ENCODE measurements around the gene FLYWCH1. TPM values are rescaled to one million over a fixed set of nuclear protein-coding genes. Genes with fewer than 3 reads are reported as not detected.
"Not testable (repeated sequence)": the region's sequence is repeated elsewhere in the genome, so short reads cannot be mapped to it uniquely, and the experiment has no call there.

Gene FLYWCH1
- total RNA-seq, 1 donor from 2014 or later: 32.5 TPM

DNA sequence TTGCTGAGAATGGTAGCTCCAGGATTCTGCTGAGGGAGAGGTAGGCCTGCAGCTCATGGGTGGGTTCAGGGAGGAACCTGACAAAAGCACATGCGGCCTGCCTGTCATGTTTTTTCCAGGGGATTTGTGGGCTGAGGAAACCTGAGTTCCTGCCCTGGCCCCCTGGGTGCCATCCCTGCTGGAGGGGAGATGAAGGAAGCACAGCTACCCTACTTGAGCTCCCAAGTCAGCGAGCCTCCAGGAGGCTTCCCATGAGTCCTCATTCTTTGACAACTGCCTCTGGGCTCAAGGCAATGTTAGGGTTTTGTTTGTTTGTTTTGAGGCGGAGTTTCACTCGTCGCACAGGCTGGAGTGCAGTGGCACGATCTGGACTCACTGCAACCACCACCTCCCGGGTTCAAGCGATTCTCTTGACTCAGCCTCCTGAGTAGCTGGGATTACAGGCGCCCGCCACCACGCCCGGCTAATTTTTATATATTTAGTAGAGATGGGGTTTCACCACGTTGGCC lies 12.1 kb upstream of the FLYWCH1 start:
- no peak for DNase-seq (ENCODE audit: low read depth, low spot score)

DNA sequence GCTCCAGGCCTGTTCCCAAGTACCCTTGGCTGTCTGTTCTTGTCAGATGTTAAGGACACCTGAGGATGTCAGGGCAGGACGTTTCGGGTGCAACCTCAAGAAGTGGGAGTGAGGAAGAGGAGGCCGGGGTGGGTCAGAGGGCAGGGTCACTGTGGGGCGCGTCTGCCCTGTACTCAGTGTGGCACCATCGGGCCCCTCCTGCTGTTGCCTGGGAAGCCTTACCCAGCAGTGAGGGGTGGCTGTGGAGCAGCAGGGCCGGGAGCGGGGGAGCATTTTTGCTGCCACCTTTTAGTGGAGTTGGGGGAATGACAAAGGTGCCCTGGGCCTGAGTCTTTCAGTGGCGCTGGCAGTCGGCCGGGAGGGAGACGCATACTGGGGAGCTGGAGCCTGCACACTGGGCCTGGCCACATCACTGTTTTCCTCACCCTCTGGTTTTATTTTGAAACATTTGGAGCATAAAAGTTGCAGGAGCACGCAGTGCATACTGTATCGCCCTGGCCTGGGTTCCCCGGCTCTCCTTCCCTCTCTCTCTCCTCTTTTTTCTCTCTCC lies 11.1 kb upstream of the FLYWCH1 start:
- DNase-seq (ENCODE audit: low read depth, low spot score): no peak

DNA sequence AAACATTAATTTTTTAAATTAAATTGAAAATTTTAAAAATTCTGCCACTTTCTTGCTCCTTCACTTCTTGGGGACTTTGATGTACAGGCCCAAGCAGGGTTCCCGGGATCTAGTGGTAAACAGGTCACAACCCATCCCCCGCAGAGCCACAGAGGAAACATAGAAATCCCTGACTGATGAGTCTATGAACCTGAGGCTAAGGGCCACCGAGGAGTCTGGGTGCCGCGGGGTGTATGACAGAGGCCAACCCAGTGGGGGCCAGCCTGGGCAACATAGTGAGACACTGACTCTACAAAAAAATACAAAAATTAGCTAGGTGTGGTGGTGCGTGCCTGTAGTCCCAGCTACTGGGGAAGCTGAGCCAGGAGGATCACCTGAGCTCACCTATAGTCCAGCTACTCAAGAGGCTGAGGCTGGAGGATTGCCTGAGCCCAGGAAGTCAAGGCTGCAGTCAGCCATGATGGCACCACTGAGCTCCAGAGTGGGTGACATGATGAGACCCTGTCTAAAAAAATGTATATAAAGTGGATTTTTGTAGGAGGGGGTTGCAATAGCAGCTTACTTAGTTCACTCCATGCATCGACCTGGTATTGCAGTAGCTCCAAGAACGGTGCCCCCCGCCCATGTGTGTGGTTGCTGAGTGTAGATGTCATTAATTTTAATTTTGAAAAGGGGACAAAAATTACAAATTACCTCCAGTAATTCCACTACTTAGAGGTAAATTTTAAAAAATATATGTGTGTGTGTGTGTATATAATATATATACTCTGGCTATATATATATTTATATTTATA lies 9.2 kb upstream of the FLYWCH1 start:
- DNase-seq (ENCODE audit: low read depth, low spot score): no peak

DNA sequence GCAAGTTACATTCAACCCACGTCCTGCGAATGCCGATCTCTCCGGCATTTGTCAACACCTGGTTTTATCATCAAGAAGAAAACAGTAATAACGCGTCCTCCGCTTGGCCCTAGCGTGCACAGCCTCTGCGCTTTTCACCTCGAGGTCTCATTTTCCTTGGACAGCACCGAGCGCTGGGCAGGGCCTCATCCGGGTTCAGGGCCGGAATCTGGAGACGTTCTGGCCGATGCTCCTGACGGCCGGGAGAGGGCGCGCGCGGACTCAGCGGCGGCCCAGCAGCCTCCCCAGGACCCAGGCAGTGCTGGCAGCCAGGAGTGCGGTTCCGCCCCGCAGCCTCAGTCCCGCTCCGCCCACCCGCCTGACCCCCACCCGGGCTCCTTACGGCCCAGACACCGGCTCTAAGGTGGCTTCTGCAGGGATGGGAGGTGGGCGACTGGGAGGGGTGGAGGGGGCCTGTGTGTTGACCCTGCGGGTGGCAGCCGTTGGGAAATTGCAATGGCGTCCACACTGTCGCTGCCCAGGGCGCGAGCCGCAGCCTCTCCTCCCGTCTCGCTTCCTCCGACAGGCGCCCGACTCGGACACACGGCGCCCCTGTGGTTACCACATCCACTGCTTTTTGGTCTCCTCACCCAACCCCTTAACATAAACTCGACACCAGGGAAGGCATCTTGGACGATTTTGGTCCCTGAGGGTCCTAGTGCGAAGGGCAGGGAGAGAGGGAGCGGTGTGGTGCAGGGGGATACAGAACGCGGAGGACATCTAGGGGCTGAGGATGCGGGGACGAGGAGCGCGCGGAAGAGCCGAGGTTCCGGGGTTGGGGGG lies 7.4 kb upstream of the FLYWCH1 start:
- DNase-seq (ENCODE audit: low read depth, low spot score): peak; percentile 40

DNA sequence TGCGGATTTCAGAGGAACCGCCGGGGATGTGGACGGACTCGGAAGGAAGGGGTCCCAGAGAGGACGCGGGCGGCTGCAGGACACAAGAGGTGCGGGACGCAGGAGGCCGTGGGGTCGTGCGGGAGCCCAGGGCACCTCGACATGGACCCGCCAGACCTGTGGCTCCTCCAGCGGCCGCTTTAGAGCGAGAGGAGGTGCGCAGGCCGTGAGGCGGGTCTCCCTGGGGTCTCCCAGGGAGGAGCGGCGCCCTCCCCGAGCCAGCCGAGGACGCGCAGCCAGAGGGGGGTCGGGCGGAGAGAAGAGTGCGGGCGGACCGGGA lies 6.8 kb upstream of the FLYWCH1 start:
- no peak for DNase-seq (ENCODE audit: low read depth, low spot score)

DNA sequence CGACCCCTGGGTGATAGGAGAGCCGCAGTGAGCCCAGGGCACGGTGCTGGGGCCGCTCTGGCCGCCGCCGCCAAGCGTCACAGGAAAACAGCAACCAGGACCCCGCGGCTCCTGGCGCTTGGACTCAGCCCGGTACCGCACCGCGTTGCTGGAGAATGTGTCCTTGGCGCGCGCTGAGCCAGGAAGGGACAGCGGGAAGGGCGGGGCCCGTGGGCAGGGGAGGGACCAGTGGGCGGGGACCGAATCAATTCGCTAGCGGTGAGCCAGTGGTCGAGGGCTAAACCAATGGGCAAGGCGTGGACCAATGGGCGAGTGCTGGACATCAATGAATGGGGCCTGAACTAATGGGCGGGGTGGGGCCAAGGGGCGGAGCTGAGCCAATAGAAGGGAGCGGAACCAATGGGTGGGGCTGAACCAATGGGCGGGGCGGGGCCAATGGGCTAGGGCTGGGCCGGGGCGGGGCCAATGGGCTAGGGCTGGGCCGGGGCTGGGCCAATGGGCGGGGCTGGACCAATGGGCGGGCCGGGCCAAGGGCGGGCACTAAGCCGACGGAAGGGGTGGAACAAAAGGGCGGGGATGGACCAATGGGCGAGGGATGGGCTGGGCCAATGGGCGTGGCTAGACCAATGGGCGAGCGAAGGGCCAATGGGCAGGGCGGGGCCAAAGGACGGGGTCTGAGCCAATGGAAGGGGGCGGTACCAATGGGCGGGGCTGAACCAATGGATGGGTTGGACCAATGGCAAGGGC lies 6.3 kb upstream of the FLYWCH1 start:
- DNase-seq (ENCODE audit: low read depth, low spot score): peak; percentile 98

DNA sequence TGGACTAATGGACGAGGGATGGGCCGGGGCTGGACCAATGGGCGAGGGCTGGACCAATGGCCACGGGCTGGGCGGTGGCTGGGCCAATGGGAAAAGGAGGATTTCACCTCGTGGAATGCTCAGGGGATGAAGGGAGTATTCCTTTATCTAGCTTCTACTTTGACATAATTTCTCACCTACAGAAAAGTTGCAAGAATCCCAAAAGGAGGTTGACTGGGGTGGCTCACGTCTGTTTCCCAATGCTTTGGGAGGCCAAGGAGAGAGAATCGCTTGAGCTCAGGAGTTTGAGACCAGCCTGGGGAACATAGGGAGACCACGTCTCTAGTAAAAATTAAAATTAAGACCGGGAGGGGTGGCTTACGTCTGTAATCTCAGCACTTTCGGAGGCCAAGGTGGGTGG lies 5.7 kb upstream of the FLYWCH1 start:
- DNase-seq (ENCODE audit: low read depth, low spot score): no peak

DNA sequence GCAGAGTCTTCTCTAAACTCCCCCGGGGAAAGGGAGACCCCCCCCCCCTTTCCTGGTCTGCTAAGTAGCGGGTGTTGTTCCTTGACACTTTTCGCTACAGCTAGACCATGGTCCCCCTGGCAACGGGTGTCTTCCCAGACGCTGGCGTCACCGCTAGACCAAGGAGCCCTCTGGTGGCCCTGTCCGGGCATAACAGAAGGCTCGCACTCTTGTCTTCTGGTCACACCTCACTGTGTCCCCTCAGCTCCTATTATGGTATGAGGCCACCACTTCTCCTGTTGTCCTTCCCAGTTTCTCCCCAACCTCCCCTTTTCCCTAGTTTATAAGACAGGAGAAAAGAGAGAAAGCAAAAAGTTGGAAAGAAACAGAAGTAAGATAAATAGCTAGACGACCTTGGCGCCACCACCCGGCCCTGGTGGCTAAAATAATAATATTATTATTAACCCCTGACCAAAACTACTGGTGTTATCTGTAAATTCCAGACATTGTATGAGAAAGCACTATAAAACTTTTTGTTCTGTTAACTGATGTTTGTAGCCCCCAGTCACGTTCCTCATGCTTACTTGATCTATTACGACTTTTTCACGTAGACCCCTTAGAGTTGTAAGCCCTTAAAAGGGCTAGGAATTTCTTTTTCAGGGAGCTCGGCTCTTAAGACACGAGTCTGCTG lies 4.5 kb upstream of the FLYWCH1 start:
- DNase-seq (ENCODE audit: low read depth, low spot score): not testable (repeated sequence)

DNA sequence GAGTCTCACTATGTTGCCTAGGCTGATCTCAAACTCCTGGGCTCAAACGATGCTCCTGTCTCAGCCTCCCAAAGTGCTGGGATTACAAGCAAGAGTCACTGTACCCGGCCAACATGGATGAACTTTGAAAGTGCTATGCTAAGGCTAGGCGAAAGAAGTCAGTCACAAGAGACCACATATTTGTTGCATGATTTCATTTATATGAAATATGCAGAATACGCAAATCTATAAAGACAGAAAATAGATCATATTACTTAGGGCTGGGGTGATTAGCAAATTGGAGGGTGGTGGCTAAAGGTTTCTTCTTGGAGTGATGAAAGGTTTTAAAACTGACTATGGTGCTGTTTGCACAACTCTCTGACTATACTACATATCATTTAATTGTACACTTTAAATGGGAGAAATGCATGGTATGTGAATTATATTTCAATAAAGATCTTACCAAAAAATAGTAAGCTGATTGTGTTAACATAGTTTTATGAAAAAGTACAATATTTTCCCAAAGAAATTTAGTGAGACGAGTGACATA lies 1.2 kb upstream of the FLYWCH1 start:
- DNase-seq (ENCODE audit: low read depth, low spot score): no peak

DNA sequence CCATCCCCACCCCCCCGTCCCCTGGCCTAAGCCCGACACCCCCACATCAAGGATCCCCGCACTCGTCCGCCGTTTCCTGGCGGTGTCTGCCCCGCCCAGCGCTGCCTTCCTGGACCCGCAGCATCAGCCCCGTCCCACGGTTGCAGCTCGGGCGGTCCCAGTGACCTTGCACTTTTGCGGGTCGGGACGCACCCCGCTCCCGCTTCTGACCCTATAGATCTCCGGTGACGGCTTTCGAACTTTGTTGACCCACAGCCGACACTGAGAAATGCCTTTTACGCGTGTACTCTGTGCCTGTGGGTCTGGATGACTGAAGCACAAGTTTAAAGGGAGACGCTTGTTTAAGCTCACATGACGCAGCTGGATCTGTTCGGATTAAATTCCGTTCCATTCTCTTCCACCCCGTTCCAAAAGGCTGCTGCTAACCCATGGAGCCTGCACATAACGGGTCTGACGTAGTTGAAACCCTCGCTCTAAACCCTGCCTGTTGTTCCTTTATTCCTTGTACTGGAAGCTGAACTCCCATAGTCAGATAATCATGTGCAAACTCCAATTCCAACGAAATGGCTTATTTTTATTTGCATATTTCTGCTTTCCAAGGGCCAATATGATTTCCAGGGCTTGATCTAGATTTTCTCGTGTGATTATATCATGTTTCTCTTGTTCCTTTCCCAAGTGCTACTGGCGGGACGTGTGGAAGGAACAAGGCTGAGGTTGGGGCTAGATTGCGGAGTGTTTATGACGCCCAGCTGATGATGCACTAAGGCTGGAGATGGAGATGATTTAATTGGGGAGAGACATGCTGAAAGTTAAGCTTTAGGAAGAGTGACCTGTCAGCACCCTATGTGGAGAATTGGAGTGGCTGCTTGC lies 834 bp downstream of the FLYWCH1 start:
- DNase-seq (ENCODE audit: low read depth, low spot score): no peak

DNA sequence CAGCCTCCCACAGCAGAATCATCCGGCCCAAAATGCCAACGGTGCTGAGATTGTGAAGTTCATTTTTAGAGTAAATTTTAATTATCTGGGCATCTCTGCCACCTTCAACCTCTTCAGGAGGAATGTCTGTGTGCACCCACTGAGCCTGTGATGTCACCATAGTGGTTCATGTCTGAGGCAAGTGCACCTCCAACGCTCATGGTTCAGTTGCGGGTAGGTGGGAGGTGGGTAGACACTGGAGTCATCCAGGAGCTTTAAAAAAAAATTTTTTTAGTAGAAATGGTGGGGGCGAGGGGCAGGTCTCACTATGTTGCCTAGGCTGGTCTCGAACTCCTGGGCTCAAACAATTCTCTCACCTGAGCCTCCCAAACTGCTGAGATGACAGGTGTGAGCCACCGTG lies 1.9 kb downstream of the FLYWCH1 start:
- DNase-seq (ENCODE audit: low read depth, low spot score): no peak

DNA sequence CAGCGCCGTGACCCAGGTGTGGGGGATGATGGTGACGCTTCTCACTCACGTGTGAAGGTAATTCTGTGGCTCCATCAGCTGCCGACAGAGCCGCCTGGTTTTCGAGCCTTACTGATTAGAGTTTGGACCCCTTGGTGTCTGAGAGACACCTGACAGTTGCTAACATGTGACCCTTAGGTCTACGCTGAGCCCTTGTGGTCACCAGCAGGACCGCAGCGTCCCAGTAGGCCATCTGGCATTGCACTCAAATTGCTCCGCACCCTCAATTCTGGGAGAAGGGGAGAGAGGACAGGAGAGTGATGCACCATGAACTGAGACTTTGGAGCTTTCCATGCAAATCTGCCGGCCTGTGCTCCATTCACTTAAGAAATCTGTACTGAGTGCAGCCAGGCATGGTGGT lies 2.5 kb downstream of the FLYWCH1 start:
- no peak for DNase-seq (ENCODE audit: low read depth, low spot score)

DNA sequence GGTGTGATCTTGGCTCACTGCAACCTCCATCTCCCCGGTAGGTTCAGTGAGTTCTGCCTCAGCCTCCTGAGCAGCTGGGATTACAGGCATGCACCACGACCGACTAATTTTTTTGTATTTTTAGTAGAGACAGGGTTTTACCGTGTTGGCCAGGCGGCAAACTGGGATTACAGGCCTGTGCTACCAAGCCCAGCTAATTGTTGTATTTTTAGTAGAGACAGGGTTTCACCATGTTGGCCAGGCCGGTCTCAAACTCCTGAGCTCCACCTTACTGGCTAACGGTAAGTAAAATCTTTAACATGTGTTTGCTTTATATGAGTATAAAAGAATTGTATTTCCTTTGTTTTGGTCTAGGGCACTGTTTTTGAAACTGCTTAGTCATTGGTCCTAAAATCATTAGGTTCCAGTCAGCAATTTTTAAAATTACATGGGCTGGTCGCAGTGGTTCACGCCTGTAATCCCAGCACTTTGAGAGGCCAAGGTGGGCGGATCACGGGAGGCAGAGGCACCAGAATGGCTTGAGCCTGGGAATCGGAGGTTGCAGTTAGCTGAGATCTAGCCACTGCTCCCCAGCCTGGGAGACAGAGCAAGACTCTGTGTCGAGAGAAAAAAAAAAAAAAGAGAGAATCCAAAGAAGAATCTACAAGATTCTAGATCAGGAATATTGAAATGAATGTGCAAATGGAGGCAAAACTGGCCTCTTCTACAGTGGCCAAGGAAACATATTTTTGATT lies 3.6 kb downstream of the FLYWCH1 start:
- DNase-seq (ENCODE audit: low read depth, low spot score): no peak

DNA sequence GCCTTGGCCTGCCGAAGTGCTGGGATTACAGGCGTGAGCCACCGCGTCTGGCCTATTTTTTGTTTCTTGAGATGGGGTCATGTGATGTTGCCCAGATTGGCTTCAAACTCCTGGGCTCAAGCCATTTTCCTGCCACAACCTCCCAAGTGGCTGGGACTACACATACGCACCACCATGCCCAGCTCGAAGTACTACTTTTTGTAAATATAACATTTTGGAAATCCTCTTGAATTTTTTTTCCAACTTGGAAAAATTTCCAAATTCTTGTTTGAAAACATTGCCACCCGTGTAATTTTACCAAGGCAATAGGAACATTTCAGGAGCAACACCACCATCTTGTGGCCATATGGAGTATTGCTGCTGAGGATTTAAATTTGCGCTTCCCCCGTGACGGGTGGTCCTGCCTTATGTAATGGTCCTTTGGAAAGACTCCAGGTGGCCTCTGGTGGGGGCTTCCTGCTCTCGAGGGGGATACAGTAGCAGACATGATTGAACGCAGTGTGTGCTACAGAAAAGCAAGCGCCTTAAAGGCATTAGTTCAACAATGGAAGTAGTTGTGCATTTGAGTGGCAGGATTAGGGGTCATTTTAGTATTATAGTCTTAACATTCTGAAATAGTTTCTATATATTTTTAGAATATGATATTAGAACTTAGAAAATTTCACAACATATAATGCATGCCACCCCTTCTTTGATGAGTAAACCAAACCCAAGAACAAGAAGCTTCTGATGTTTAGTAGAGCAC lies 8.0 kb downstream of the FLYWCH1 start:
- DNase-seq (ENCODE audit: low read depth, low spot score): no peak

DNA sequence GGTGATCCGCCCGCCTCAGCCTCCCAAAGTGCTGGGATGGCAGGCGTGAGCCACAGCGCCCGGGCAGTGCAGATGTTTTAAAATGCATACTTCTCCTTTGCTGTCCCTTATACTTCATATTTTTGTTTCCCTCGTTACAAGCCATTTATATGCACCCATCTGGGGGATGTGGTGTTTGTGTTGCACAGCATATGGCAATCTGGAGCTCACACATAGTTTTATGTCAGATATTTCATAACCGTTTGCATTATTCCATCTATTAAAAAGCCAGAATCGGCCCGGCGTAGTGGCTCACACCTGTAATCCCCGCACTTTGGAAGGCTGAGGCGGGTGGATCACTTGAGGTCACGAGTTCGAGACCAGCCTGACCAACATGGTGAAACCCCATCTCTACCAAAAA lies 11.8 kb downstream of the FLYWCH1 start:
- DNase-seq (ENCODE audit: low read depth, low spot score): no peak

DNA sequence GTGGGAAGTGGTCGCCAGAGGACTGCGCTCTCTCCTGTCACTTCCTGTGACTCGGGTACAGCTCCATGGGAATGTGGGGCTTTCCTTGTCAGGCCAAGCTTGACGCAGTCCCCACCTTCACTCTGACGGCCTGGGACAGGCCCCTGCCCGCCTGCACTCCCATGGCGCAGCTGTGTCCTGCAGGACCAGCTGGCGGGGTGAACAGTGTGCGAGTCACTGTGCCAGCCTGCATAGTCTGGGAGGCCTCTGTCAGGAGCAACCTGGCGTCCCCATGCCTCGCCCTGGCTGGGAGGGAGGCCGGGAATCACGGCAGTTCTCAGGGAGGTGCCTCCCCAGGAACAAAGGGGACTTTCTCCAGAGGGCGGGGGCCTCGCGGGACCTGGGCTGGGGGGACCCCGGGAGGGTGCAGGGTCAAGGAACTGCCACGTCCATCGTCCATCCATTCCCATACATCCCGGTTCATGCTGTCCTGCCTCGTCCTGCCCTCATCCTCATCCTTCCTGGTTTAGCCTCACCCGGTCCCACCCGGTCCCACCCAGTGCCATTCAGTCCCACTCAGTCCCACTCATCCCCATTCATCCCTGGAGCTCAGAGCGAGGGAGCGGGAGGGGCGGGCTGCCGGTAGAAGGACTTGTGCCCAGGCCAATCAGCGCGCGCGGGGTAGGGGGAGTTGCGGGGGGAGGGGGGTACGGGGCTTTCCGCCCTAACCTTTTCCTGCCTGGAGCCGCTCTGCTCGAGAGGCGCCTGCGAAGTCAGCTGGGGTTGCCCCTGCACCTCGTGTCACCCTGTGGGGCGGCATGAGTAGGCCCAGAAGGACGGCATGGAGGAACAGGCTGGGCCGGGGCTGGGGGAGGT lies 13.4 kb downstream of the FLYWCH1 start:
- no peak for DNase-seq (ENCODE audit: low read depth, low spot score)

DNA sequence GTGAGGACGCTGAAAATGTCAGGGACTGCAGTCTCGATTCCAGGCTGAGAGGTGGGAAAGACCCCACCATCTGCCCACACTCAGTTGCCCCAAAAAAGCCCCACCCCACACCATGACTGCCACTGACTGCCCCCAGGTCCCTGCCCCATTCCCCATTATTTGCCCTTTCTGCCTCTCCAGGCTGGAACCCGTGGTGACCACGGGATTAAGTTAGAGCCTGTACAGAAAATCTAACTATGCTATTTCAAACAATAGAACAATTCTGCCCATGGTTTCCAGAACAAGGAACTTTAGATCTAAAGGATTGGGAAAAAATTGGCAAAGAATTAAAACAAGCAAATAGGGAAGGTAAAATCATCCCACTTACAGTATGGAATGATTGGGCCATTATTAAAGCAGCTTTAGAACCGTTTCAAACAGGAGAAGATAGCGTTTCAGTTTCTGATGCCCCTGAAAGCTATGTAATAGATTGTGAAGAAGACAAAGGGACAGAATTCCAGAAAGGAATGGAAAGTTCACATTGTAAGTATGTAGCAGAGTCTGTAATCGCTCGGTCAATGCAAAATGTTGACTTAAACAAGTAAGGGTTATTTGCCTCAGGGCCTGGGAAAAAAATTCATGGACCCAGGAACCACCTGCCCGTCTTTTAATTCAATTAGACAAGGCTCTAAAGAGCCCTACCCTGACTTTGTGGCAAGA lies 14.4 kb downstream of the FLYWCH1 start:
- DNase-seq (ENCODE audit: low read depth, low spot score): no peak
